CD14-positive monocyte (primary cell): Measurements from ENCODE around the gene EEF2KMT. TPM values are rescaled to one million over a fixed set of nuclear protein-coding genes. Genes with fewer than 3 reads are reported as not detected.
"Not testable (repeated sequence)": the region's sequence is repeated elsewhere in the genome, so short reads cannot be mapped to it uniquely, and the experiment has no call there.

Source experiments
- DNase-seq, 3 donors: peaks; one replicate each; pipeline ENCODE4 v3.0.0-alpha.2; 2011 to 2022
- H2AFZ ChIP-seq: 2 replicates; pipeline ENCODE4 v1.6.0; 2012; ENCODE audit warnings: mild to moderate bottlenecking, low read depth, low read length, inconsistent platforms; ENCODE audit not compliant: insufficient read depth, poor library complexity, severe bottlenecking
- H3K27ac ChIP-seq, 2 donors: 1 replicate in 1 of 2; 2 replicates in 1 of 2; pipeline ENCODE4 v1.5.1; 2012 to 2013; ENCODE audit warnings: low read length in 2 of 2, control low read depth in 1 of 2, inconsistent platforms in 1 of 2, low read depth in 1 of 2, mild to moderate bottlenecking in 1 of 2
- H3K27me3 ChIP-seq, 2 donors: one replicate each; pipeline versions ENCODE4 v1.6.0 to v1.6.1; 2011 to 2013; ENCODE audit warnings: low read length in 2 of 2; ENCODE audit not compliant: control insufficient read depth in 2 of 2, insufficient read depth in 2 of 2
- H3K36me3 ChIP-seq, 2 donors: replicated peaks in 1 of 2; 1 replicate in 1 of 2; 2 replicates in 1 of 2; pipeline versions ENCODE4 v1.5.1 to v1.6.1; 2012 to 2013; ENCODE audit warnings: low read length in 2 of 2, control low read depth in 1 of 2, inconsistent platforms in 1 of 2, mild to moderate bottlenecking in 1 of 2; ENCODE audit not compliant: insufficient read depth in 2 of 2, control insufficient read depth in 1 of 2
- H3K4me1 ChIP-seq, 2 donors: 1 replicate in 1 of 2; 2 replicates in 1 of 2; pipeline versions ENCODE4 v1.5.1 to v1.6.1; 2012 to 2013; ENCODE audit warnings: low read length in 2 of 2, control low read depth in 1 of 2, inconsistent platforms in 1 of 2, mild to moderate bottlenecking in 1 of 2, moderate library complexity in 1 of 2; ENCODE audit not compliant: insufficient read depth in 2 of 2, control insufficient read depth in 1 of 2
- H3K4me2 ChIP-seq: replicated peaks from 2 replicates; pipeline ENCODE3; 2012; ENCODE audit warnings: low read length, moderate library complexity, mild to moderate bottlenecking; ENCODE audit not compliant: poor library complexity, severe bottlenecking; ENCODE audit errors: extremely low read depth
- H3K4me3 ChIP-seq, 3 experiments: fragments of 200-600 bp in 1 of 3; sonication (generic) in 1 of 3; replicated peaks in 1 of 3; 1 replicate in 2 of 3; 2 replicates in 1 of 3; pipeline ENCODE4 v1.5.1; 2011 to 2013; ENCODE audit warnings: low read length in 3 of 3, mild to moderate bottlenecking in 3 of 3, control low read depth in 2 of 3, low read depth in 2 of 3, inconsistent platforms in 1 of 3, moderate library complexity in 1 of 3
- H3K79me2 ChIP-seq: 2 replicates; pipeline ENCODE4 v1.6.0; 2012; ENCODE audit warnings: mild to moderate bottlenecking, control low read depth, inconsistent platforms, low read length, moderate library complexity; ENCODE audit not compliant: insufficient read depth
- H3K9ac ChIP-seq: 2 replicates; pipeline ENCODE4 v1.6.0; 2017; ENCODE audit warnings: low read length, mild to moderate bottlenecking; ENCODE audit not compliant: insufficient read depth, poor library complexity, severe bottlenecking
- H3K9me3 ChIP-seq, 2 donors: replicated peaks in 1 of 2; 1 replicate in 1 of 2; 2 replicates in 1 of 2; pipeline versions ENCODE4 v1.5.1 to v1.6.1; 2012 to 2013; ENCODE audit warnings: low read length in 2 of 2, control low read depth in 1 of 2; ENCODE audit not compliant: control insufficient read depth in 1 of 2, insufficient read depth in 1 of 2
- H4K20me1 ChIP-seq: 2 replicates; pipeline ENCODE4 v1.6.0; 2012; ENCODE audit warnings: mild to moderate bottlenecking, low read length, control low read depth, moderate library complexity; ENCODE audit not compliant: insufficient read depth
- H3K27ac Mint-ChIP-seq, 7 donors: one replicate each; pipeline ENCODE4 v1.8.0; 2020; ENCODE audit warnings: mild to moderate bottlenecking in 7 of 7, mixed read lengths in 7 of 7, moderate library complexity in 6 of 7, inconsistent platforms in 2 of 7
- H3K27me3 Mint-ChIP-seq, 3 donors: one replicate each; pipeline ENCODE4 v1.8.0; 2021 to 2022; ENCODE audit warnings: low read depth in 3 of 3, mild to moderate bottlenecking in 3 of 3, mixed read lengths in 3 of 3, moderate library complexity in 3 of 3, inconsistent platforms in 1 of 3
- H3K36me3 Mint-ChIP-seq, 2 donors: one replicate each; pipeline ENCODE4 v1.8.0; 2020; ENCODE audit warnings: mixed read lengths in 2 of 2, inconsistent platforms in 1 of 2, mild to moderate bottlenecking in 1 of 2
- H3K4me1 Mint-ChIP-seq: one replicate; pipeline ENCODE4 v1.8.0; 2020; ENCODE audit warnings: mild to moderate bottlenecking, mixed read lengths
- H3K4me3 Mint-ChIP-seq, 2 donors: one replicate each; pipeline ENCODE4 v1.8.0; 2020; ENCODE audit warnings: mild to moderate bottlenecking in 2 of 2, mixed read lengths in 2 of 2, moderate library complexity in 1 of 2
- H3K9me3 Mint-ChIP-seq, 7 donors: one replicate each; pipeline ENCODE4 v1.8.0; 2020 to 2022; ENCODE audit warnings: mixed read lengths in 7 of 7, mild to moderate bottlenecking in 6 of 7, moderate library complexity in 6 of 7, inconsistent platforms in 2 of 7
- CTCF ChIP-seq: fragments of 200-600 bp; IDR thresholded peaks from one replicate; pipeline ENCODE4 v1.8.0; 2022; ENCODE audit warnings: antibody characterized with exemption, mild to moderate bottlenecking
- WGBS: methylation state at CpG from one replicate; pipeline ENCODE4 v1.1.5; 2013; ENCODE audit warnings: missing lambda C conversion rate; ENCODE audit not compliant: insufficient coverage; 5-methylcytosine and 5-hydroxymethylcytosine counted together
- intact Hi-C, 2 donors: fragments of 100-400 bp; cut with micrococcal nuclease; formaldehyde crosslinking; loops; one replicate each; pipeline versions ENCODE4 v1.15.0 to v1.15.1; 2023
- polyA plus RNA-seq, 3 donors: library from polyadenylated mRNA; depleted of rRNA in 1 of 3; unstranded in 2 of 3; stranded (reverse) in 1 of 3; fragments of 300-500 nt in 2 of 3; fragments of >200 nt in 1 of 3; fragmentation: Illumina TruSeq in 2 of 3; gene quantifications; 1 replicate in 2 of 3; 2 replicates in 1 of 3; pipeline ENCODE4 v1.2.3, GENCODE V29; 2012 to 2021

Gene EEF2KMT
- polyA plus RNA-seq, 3 donors, result 4.6 to 6.8 (median 5.5) TPM

GRCh38 chr16:5046914-5047313, 50.7 kb downstream of the EEF2KMT start:
- peaks cover 6 to 19% (median 15%) of the 10 kb centered on the region in 3 donors for H3K27me3 Mint-ChIP-seq
- H3K4me3 ChIP-seq, result no peak overlapping the region
- no peak overlapping the region for H3K9ac ChIP-seq
- no peaks in the 10 kb centered on the region for H3K4me1 Mint-ChIP-seq
- H3K27ac Mint-ChIP-seq, result peak overlapping the region in 1 of 7 donors; percentile 72
- H3K9me3 Mint-ChIP-seq, result peaks cover 7 to 18% (median 11%) of the 10 kb centered on the region in 7 donors
- H3K9me3 ChIP-seq, result peaks cover 0 to 5% of the 10 kb centered on the region in 2 donors
- no peak for DNase-seq
- H3K4me3 Mint-ChIP-seq, result no peak overlapping the region
- H3K36me3 ChIP-seq, result no peaks in the 10 kb centered on the region
- H3K4me1 ChIP-seq, result no peaks in the 10 kb centered on the region
- TF ChIP-seq CTCF, result no peak
- no peaks in the 10 kb centered on the region for H4K20me1 ChIP-seq
- WGBS, result no CpG with 5 or more reads among the region's 2 CpGs
- H3K27me3 ChIP-seq, result peaks cover 0 to 5% of the 10 kb centered on the region in 2 donors
- no peak overlapping the region for H3K4me2 ChIP-seq
- no peaks in the 10 kb centered on the region for H3K79me2 ChIP-seq
- H3K36me3 Mint-ChIP-seq, result no peaks in the 10 kb centered on the region
- intact Hi-C loops, result no loop called here
- H3K27ac ChIP-seq, result no peak overlapping the region
- no peak overlapping the region for H2AFZ ChIP-seq

GRCh38 chr16:5045499-5046115, 52.0 kb downstream of the EEF2KMT start:
- no peak for DNase-seq
- no peaks in the 10 kb centered on the region for H3K4me1 ChIP-seq
- H3K79me2 ChIP-seq, result no peaks in the 10 kb centered on the region
- peaks cover 8 to 18% (median 13%) of the 10 kb centered on the region in 3 donors for H3K27me3 Mint-ChIP-seq
- no peaks in the 10 kb centered on the region for H4K20me1 ChIP-seq
- no peak overlapping the region for H2AFZ ChIP-seq
- H3K4me3 ChIP-seq, result no peak overlapping the region
- no peak overlapping the region for H3K9ac ChIP-seq
- intact Hi-C loops, result no loop called here
- H3K9me3 ChIP-seq, result peaks cover 0 to 5% of the 10 kb centered on the region in 2 donors
- H3K27ac ChIP-seq, result no peak overlapping the region
- 93% methylated on average over 4 of the region's 10 CpGs for WGBS
- H3K36me3 Mint-ChIP-seq, result no peaks in the 10 kb centered on the region
- H3K27me3 ChIP-seq, result peaks cover 0 to 5% of the 10 kb centered on the region in 2 donors
- TF ChIP-seq CTCF, result no peak
- peaks cover 3 to 18% (median 11%) of the 10 kb centered on the region in 7 donors for H3K9me3 Mint-ChIP-seq
- no peak overlapping the region for H3K27ac Mint-ChIP-seq
- H3K4me2 ChIP-seq, result no peak overlapping the region
- no peaks in the 10 kb centered on the region for H3K4me1 Mint-ChIP-seq
- H3K36me3 ChIP-seq, result no peaks in the 10 kb centered on the region
- no peak overlapping the region for H3K4me3 Mint-ChIP-seq

GRCh38 chr16:5044581-5044980, 53.0 kb downstream of the EEF2KMT start:
- H3K27ac Mint-ChIP-seq, H3K4me3 ChIP-seq, H4K20me1 ChIP-seq, H3K36me3 ChIP-seq, H2AFZ ChIP-seq, H3K27ac ChIP-seq, intact Hi-C loops, H3K9me3 ChIP-seq, H3K9ac ChIP-seq, H3K4me1 ChIP-seq, H3K4me3 Mint-ChIP-seq, H3K4me2 ChIP-seq, H3K36me3 Mint-ChIP-seq, DNase-seq, H3K79me2 ChIP-seq, H3K27me3 ChIP-seq, H3K4me1 Mint-ChIP-seq: not testable (repeated sequence)
- Mint-ChIP-seq H3K27me3 (peaks cover 4 to 15% (median 10%) of the 10 kb centered on the region in 3 donors), H3K9me3 (peaks cover 2 to 11% (median 9%) of the 10 kb centered on the region in 7 donors)
- WGBS, result 96% methylated on average over 7 of the region's 11 CpGs
